Body of pancreas (tissue), 4 donors: ENCODE results near the gene GRID1. TPM values are rescaled to one million over a fixed set of nuclear protein-coding genes. Genes with fewer than 3 reads are reported as not detected.
"Not testable (repeated sequence)": the region's sequence is repeated elsewhere in the genome, so short reads cannot be mapped to it uniquely, and the experiment has no call there.

Experiments used
- ATAC-seq: fragments of 150-250 bp; one replicate; pipeline ENCODE4 v1.9.1; 2016
- DNase-seq, 4 donors: peaks; one replicate each; pipeline ENCODE4 v3.0.0-alpha.2; 2019
- H3K27ac ChIP-seq, 4 donors: fragments of 200-600 bp; sonication (generic); 1 replicate in 3 of 4; 2 replicates in 1 of 4; pipeline versions ENCODE4 v1.5.1 to v1.6.1; 2016 to 2019; ENCODE audit warnings: mild to moderate bottlenecking in 1 of 4, mixed read lengths in 1 of 4, moderate library complexity in 1 of 4
- H3K27me3 ChIP-seq, 2 donors: fragments of 200-600 bp; sonication (generic); one replicate each; pipeline ENCODE4 v1.6.0; 2016; ENCODE audit warnings: mild to moderate bottlenecking in 1 of 2
- H3K36me3 ChIP-seq, 2 donors: fragments of 200-600 bp; sonication (generic); replicated peaks in 1 of 2; 2 replicates each; pipeline ENCODE4 v1.5.1; 2016; ENCODE audit warnings: low read depth in 2 of 2; ENCODE audit not compliant: insufficient read depth in 1 of 2
- H3K4me1 ChIP-seq: fragments of 200-600 bp; sonication (generic); one replicate; pipeline ENCODE4 v1.6.0; 2016
- H3K4me3 ChIP-seq, 2 donors: fragments of 200-600 bp; sonication (generic); 1 replicate in 1 of 2; 2 replicates in 1 of 2; pipeline ENCODE4 v1.5.1; 2016 to 2019
- H3K9me3 ChIP-seq, 3 donors: fragments of 200-600 bp; sonication (generic); 1 replicate in 2 of 3; 2 replicates in 1 of 3; pipeline ENCODE4 v1.5.1; 2016
- CTCF ChIP-seq, 7 experiments: fragments of 450-650 bp in 4 of 7; fragments of 200-600 bp in 3 of 7; sonication (generic) in 3 of 7; IDR thresholded peaks; one replicate each; pipeline ENCODE4 v1.5.1; 2016 to 2019; ENCODE audit warnings: antibody characterized with exemption in 7 of 7
- POLR2A ChIP-seq, 3 donors: fragments of 450-650 bp; IDR thresholded peaks; one replicate each; pipeline ENCODE4 v1.6.1; 2016; ENCODE audit warnings: antibody characterized with exemption in 3 of 3, mild to moderate bottlenecking in 2 of 3
- WGBS, 2 donors: methylation state at CpG; one replicate each; pipeline ENCODE4 v1.1.5; 2017; 5-methylcytosine and 5-hydroxymethylcytosine counted together
- intact Hi-C: fragments of 100-400 bp; cut with DNase I; formaldehyde crosslinking; loops from one replicate; pipeline ENCODE4 v1.15.1; 2023
- total RNA-seq, 2 donors: library from RNA; depleted of rRNA; stranded (reverse); fragments of >200 nt; gene quantifications; one replicate each; pipeline ENCODE4 v1.1.0, GENCODE V29; 2016

Gene GRID1
- total RNA-seq, 2 donors from 2014 or later: 1.0 to 1.6 TPM

GRCh38 chr10:86177537-86178155 is 188.9 kb downstream of the GRID1 start:
- no peak overlapping the region for H3K27ac ChIP-seq
- no peaks in the 10 kb centered on the region for H3K4me1 ChIP-seq
- intact Hi-C loops: no loop called here
- 83 to 91% methylated on average over 11 of the region's 11 CpGs for WGBS, 2 donors
- TF ChIP-seq POLR2A (IDR thresholded peaks at IDR 0.05) (no peak), CTCF (IDR thresholded peaks at IDR 0.05) (no peak)
- DNase-seq: no peak
- H3K36me3 ChIP-seq: no peaks in the 10 kb centered on the region
- no peak overlapping the region for H3K4me3 ChIP-seq
- no peaks in the 10 kb centered on the region for H3K9me3 ChIP-seq
- no peak for ATAC-seq
- H3K27me3 ChIP-seq: no peaks in the 10 kb centered on the region

DNA sequence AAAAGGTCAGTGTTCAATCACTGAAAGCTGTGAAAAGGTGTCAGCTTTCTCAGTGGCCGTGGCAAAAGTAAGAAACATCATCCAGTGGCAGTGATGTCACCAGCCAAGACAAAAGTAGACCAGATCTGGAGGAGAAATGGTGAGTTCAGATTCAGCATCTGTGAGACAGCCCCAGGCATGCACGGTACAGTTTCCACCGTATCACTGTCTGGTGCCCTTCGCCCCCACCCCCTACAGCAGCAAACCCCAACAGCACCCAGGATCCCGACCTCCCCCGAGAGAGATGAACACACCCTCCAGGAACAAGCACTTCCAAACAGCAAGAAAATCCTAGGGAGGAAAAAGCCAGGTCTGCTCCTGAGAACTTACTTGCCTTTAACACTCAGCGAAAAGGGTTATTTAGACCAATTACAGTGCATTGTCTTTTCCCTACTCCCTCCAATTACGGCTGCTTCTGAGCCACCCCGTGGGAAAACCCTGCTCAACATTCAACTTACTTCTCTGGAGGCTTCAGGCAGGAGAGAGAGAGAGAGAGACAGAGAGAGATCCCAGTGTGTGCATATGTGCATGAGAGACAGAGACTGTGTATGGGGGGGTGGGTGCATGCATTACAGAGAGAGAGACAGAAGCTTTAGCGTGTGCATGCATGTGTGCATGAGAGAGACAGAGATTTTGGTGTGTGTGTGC is 189.6 kb downstream of the GRID1 start:
- Histone ChIP-seq H3K36me3 (no peaks in the 10 kb centered on the region), H3K4me1 (no peaks in the 10 kb centered on the region), H3K27ac (no peak overlapping the region), H3K9me3 (no peaks in the 10 kb centered on the region), H3K4me3 (no peak overlapping the region), H3K27me3 (no peaks in the 10 kb centered on the region)
- TF ChIP-seq CTCF (IDR thresholded peaks at IDR 0.05): no peak
- no peak for TF ChIP-seq POLR2A (IDR thresholded peaks at IDR 0.05)
- intact Hi-C loops: no loop called here
- WGBS, 2 donors: 56 to 58% methylated on average over 7 to 10 of the region's 10 CpGs
- ATAC-seq: no peak
- no peak for DNase-seq

DNA sequence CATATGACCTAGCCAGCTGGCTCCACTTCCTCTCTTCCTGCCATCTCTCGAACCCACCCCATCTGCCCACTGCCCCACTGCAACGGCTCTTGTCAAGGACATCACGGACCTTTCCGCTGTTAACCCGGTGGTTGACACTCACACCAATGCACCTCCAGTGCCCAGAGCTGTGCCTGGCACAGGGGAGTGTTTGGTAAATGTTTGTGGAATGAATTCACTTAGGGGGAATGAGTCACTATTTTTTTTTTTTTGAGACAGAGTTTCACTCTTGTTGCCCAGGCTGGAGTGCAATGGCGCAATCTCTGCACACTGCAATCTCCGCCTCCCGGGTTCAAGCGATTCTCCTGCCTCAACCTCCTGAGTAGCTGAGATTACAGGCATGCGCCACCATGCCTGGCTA is 191.1 kb downstream of the GRID1 start:
- 89 to 94% methylated on average over 10 of the region's 10 CpGs for WGBS, 2 donors

DNA sequence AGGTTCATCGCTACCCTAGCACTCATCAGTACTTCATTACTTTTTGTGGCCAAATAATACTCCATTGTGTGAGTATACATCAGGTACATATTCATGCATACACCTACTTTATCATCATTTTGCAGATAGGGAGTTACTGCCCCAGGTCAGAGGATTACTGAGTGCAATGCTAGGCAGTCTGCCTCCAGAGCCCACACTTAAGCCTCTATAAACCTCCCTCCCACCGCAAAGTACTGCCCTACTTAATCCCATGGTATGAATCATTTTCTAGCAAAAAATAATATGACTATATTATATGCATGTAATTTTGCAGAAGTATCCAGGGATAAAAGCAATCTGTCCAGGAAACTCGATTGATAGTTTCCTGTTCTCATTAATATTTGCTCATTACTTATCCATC is 194.3 kb downstream of the GRID1 start:
- ATAC-seq: no peak
- Histone ChIP-seq H3K9me3 (no peaks in the 10 kb centered on the region), H3K4me3 (no peak overlapping the region), H3K27me3 (no peaks in the 10 kb centered on the region), H3K27ac (no peak overlapping the region), H3K4me1 (no peaks in the 10 kb centered on the region), H3K36me3 (no peaks in the 10 kb centered on the region)
- WGBS, 2 donors: 75 to 82% methylated on average over 3 of the region's 3 CpGs
- intact Hi-C loops: no loop called here
- TF ChIP-seq POLR2A (IDR thresholded peaks at IDR 0.05): no peak
- DNase-seq: no peak

More for the DNA sequence above, 191.1 kb downstream of the GRID1 start:
- H3K27me3 ChIP-seq, H3K27ac ChIP-seq, DNase-seq, intact Hi-C loops, H3K4me1 ChIP-seq, H3K9me3 ChIP-seq, H3K4me3 ChIP-seq, H3K36me3 ChIP-seq, ATAC-seq: not testable (repeated sequence)

DNA sequence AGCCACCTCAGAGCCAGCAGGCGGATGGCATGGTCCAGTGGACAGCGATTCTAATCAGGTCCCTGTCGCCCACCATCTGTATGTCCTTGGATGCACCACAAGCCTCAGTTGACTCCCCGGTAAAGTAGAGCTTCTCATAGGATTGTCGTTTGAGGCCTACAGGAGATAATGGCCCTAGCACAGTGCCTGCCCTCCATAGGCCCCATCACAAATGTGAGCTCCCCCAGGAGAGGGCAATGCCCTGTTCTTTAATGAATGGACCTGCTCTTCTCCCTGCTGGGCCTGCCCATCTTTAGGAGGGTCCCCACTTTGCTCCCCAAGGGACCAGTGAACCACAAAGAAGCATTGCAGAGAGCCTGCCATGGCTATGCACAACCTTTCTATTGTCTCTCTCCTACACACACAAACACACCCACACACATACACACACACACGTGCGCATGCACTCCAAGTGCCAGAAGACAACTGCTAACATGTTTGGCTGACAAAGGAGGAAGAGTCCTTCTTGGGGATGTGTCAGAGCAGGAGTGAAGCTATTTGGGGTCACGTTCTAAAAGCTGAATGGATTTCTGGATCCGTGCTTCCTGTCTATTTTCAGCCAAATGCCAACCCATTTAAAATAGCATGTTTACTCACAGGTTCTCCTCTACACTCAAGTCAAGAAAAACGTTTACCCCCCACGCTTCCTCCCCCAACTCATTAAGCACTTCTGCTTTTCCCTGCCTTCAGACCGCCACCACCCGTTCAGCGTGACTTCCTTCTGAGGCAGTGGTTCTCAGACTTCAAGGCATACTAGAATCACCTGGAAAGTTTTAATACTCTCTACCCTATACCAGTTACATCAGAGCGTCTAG is 196.1 kb downstream of the GRID1 start:
- Histone ChIP-seq H3K9me3 (no peaks in the 10 kb centered on the region), H3K36me3 (no peaks in the 10 kb centered on the region), H3K4me1 (no peaks in the 10 kb centered on the region), H3K27me3 (no peaks in the 10 kb centered on the region), H3K4me3 (no peak overlapping the region), H3K27ac (no peak overlapping the region)
- DNase-seq (no peak), ATAC-seq (no peak)
- TF ChIP-seq CTCF (IDR thresholded peaks at IDR 0.05) (no peak), POLR2A (IDR thresholded peaks at IDR 0.05) (no peak)
- 74 to 78% methylated on average over 14 to 15 of the region's 15 CpGs for WGBS, 2 donors
- intact Hi-C loops: no loop called here
